GM19324 (cell line): ENCODE results near the gene LMF1.

Experiments
- ATAC-seq: cut with Tn5 transposase; IDR thresholded peaks from one replicate; pipeline ENCODE4 v1.9.1; 2021; ENCODE audit warnings: mild to moderate bottlenecking, moderate library complexity; ENCODE audit not compliant: unreplicated experiment, low FRiP score

LMF1 gene

DNA sequence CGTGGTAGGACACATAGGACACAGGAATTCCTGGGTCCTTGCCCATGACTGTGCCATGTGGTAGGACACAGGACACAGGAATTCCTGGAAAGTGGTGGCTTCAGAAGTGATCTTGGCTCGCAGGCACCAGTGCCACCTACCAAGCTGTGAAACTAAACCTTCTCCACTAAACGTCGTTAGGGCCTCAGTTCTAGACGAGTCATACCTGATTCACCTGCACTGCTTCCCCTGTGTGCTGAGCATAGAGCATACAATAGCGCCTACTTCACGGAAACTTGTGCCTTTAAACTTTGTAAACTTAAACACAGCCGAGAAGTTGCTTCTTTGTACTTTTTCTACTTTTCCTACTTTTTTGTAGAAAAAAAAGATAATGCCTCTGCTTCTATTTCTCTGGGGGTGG lies 15.6 kb upstream of the LMF1 start:
- ATAC-seq: no peak

DNA sequence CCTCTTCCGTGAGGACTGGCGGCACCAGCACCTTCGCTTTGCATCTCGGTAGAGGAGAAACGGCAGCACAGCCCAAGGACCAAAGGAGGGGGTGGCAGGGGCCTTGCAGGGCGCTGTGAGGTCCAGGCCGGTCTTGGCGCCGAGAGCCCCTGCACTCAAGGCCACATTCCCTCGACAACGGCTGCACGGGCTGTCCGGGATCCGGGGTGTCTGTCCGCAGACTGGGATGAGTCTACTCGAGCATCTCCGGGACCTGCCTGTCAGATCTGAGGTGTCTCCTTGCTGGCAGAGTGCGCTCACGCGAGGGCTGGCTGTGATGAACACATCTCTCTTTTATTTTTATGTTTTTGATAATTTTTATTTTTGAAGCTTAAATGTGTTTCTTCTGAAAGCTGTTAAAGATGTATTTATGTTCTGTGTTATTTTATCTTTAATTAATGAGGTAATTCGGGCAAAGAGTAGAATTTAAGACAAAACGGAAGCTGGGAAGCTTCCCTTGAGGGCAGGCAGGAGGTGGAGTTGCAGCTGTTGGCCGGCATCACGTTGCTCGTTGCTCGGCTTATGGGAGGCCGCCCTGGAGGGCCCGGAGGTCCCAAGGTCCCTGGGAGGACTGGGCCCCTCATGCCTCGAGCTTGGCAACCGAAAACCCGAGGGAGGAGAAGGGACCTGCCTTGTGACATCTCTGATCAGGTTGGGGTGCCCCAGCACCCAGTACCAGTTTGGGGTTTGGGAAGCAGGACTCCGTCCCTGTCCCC lies 15.0 kb upstream of the LMF1 start:
- no peak for ATAC-seq

DNA sequence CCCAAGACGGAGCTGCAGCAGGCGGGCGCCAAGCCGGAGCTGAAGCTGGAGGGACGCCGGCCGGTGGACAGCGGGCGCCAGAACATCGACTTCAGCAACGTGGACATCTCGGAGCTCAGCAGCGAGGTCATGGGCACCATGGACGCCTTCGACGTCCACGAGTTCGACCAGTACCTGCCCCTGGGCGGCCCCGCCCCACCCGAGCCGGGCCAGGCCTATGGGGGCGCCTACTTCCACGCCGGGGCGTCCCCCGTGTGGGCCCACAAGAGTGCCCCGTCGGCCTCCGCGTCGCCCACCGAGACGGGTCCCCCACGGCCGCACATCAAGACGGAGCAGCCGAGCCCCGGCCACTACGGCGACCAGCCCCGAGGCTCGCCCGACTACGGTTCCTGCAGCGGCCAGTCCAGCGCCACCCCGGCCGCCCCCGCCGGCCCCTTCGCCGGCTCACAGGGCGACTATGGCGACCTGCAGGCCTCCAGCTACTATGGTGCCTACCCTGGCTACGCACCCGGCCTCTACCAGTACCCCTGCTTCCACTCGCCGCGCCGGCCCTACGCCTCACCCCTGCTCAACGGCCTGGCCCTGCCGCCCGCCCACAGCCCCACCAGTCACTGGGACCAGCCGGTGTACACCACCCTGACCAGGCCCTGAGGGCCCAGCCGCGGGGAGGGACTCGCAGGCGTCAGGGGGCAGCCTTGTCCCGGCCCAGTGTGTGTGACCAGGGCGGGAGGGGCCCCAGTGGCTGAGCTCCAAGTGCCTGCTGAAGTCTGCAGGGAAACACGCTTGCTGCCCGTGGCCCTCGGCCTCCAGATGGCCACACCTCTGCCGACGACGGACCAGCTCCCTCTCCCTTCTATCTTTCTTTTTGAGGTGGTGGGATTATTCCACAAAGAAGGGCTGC lies 14.2 kb upstream of the LMF1 start:
- ATAC-seq: no peak

DNA sequence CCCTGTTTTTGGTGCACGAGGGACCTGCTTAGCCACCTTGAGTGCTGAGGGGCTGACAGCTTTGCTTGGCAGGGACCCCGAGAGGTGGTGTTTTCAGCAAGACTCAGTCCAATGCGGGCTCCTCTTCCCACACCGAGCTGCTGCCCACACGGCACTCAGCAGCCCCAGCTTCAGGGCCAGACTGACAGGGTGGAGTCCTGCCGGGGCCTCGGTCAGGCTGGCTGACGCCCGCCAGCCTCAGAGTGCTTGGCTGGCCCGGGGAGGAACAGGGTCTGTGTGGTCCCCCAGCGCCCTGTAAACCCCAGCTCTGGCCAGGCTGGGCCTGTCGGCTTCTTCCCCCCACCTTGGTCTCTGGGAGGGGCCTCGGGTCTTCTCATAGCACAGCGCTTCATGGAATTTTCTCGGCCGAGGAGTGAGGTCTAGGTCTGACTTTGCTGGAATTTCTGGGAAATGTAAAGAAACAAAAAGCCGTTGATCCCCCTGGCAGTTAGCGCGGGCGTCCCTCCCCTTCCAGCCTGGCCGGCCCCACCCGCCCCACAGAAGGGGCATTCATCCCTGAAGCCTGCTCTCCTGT lies 13.4 kb upstream of the LMF1 start:
- ATAC-seq: no peak

DNA sequence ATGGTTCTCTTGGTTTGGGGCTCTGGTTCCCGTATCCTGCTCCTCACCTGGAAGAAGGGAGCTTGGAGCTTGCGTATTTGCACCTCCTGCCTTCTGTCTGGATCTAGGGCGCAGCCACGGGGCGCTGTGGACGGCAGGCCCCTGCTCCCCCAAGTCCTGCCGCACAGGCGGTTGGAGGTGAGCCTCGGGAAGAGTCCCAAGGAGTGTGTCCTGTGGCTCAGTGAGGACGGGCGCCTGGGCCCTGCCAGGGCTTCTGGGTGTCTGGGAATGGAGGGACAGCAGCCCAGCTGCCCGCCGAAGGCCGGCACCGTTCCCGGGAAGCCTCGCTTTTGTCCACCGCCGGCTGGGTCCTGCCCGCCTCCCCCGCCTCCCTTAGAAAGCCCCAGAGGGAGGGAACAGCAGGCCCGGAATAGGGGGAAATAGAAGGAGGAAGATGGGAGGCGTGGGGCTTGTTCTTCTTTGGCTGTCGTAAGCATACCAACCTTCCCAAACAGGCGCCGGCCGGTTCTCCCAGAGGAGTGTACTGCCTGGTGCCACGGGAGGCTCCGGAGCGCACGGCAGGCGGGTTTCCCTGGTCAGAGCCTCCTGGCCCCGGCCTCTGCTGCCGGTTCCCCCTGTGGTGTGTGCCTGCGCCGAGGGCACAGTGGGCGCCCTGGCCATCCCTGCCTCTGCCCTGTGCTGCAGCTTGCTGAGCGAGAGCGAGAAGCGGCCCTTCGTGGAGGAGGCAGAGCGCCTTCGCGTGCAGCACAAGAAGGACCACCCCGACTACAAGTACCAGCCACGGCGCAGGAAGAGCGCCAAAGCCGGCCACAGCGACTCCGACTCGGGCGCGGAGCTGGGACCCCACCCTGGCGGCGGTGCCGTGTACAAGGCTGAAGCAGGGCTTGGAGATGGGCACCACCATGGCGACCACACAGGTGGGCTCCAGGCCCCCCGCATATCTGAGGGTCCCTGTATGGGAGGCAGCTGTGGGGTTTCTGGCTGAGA lies 12.6 kb upstream of the LMF1 start:
- no peak for ATAC-seq

DNA sequence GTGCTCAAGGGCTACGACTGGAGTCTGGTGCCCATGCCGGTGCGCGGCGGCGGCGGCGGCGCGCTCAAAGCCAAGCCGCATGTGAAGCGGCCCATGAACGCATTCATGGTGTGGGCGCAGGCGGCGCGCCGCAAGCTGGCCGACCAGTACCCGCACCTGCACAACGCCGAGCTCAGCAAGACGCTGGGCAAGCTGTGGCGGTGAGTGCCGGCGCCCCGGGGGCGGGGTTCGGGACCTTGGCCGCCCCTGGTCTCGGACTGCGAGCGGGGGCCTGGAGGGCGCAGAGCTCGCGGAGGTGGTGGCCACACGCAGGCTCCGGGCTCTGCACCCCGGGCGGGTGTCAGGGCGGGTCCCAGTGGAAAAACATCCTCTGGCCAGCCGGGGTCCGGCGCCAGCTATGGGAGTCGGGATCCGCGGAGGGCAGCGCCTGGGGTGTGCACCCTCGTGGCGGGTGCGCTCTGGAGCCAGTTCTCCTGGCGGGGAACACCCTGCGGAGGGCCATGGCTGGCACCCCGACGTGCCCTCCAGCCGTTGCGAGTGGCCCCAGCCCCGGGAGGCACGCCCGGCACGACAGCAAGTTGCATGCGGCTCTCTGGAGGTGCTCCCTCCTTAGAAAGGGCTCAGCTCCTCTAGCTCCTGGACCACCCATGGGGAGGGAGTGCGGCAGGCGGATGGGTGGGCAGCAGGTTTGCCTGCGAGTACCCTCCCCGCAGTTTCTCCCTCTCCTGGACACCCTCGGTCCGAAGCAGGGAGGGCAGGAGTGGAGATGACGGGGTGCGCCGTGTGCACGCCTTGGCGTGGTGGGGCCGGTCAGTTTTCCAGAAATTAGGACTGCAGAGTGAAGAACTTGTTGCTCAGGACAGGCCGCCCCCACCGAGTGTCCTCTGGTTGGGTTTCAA lies 11.6 kb upstream of the LMF1 start:
- ATAC-seq: no peak

DNA sequence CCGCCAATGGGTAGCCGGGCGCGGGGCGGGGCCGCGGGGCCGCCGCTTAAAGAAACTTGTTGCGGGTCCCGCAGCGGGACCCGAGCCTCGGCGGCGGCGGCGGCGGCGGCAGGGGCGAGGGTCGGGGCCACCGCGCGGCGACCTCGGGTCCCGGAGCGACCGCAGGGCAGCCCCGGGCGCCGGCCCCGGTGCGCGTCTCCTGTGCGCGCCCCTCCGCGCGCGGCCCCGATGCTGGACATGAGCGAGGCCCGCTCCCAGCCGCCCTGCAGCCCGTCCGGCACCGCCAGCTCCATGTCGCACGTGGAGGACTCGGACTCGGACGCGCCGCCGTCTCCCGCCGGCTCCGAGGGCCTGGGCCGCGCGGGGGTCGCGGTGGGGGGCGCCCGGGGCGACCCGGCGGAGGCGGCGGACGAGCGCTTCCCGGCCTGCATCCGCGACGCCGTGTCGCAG lies 10.9 kb upstream of the LMF1 start, which contains the start of gene SOX8:
TSS of gene SOX8 (plus strand) at position 76 of the 450 bp plus-strand sequence. CDS start at position 229, 153 bp downstream.
- ATAC-seq: no peak

DNA sequence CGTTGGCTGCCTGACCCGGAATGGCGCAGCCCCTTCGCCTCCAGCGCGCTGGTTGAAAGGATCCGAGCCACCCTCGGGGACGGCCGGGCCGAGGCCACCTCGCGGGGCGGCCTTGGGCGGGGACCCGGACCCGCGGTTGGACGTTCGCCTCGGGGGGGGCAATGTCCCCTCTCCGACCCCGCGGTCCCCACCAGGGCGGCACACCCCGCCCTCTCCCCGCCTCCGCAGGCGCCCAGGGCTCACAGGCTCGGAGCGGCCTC lies 9.7 kb upstream of the LMF1 start:
- no peak for ATAC-seq

DNA sequence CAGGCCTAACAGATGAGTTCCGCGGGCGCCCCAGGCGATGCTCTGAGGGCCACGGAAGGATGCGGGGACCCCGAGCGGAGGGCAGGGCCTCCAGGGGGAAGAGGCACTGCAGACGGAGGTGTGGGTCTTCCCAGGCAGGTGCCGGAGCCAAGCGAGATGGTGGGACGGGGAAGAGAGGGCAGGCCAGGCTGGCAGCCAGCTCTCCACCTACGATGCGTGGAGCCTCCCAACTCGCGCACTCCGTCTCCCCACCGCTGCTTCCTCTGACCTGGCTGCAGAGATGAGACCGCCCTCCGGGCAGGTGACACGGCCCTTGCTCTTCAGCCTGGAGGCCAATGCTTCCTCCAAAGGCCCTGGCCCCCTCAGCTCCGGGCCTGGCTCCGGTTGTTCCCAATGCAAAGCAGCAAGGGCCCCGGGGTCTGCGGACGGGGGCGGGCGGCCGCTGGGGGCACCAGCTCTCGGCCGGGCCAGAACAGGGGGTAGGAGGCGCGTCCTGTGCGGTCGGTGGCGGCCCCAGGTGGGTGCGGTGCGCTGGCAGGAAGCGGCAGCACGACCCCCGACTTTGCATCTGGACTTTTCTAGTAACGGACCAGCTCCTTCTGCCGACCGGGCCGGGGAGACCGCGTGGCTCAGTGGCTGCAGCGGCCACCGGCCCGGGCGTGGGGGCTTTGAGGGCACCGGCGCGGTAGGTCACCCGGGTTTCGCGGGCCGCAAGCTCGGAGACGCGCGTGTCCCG lies 9.2 kb upstream of the LMF1 start:
- no peak for ATAC-seq

DNA sequence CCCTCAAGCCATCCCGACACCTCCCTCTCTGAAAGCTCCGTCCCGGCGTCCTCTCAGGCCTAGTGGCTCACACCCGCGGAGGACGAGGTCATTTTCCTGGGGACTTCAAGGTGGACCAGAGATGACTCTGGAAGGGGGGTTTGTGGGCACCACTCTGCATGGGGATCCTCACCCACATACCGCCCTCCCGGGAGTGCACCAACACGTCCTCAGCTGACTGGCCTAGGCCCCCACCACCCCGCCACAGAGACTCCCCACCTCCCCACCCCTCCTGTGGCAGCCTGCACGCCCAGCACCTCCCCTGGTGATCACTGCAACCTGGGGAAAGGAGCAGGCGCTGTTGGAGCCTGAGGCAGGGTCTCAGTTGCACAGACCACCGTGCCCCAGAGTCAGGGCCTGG lies 8.4 kb upstream of the LMF1 start:
- no peak for ATAC-seq

DNA sequence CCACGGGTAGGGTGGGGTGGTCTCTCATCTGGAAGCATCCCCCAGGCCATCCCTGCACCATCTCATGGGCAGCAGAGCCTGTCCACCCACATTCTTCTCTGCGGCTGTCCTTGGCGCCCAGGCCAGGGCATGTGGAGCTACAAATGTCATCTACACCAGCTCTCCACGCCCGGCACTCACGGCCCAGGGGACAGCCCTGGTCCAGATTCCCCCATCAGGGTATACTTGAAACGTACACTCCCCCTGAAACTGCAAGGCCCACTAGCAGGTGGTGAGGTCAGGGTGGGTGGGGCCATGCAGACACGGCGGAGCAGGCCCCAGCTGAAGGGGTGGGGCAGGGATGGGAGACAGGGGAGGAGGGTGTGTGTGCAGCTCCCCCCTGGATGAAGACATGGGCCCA lies 7.6 kb upstream of the LMF1 start:
- ATAC-seq: no peak

DNA sequence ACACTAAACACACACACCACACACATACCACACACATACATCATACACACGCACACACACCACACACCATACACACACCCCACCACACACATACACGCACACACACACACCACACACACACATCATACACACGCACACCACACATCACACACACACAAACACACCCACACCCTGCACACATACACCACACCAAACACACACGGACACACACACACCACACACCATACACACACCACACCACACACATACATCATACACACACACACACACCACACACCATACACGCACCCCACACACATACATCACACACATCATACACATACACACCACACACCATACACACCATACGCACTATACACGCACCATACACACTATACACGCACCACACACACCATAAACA lies 7.1 kb upstream of the LMF1 start:
- ATAC-seq: no peak

DNA sequence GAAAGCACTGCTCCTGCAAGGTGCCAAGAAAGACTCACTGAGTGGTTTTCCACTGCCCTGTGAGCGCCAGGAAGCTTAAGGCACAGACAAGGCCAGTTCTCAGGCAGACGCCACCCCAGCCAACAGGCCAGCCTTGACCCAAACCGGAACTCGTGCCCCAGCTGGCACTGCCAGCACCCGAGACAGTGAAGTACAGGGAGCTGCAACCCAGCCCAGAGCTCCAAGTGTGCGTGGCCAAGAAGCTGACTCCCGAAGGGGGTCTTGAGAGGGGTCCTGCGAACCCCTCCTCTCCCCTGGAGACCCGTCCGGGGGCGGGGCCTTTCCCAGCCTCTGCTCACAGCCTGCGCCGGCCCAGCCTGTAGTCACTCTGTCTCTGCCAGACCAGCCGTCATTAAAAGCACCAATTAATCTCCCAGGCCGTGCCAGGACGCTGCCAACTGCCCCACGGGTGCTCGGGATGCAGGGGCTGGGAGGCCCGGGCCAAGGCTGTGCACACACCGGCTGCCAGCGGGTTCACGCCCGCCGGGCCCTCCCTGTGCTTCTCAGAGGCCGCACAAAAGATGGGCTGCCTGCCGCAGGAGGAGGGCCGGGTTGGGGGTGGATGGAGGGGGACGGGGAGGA lies 6.4 kb upstream of the LMF1 start:
- ATAC-seq: no peak

DNA sequence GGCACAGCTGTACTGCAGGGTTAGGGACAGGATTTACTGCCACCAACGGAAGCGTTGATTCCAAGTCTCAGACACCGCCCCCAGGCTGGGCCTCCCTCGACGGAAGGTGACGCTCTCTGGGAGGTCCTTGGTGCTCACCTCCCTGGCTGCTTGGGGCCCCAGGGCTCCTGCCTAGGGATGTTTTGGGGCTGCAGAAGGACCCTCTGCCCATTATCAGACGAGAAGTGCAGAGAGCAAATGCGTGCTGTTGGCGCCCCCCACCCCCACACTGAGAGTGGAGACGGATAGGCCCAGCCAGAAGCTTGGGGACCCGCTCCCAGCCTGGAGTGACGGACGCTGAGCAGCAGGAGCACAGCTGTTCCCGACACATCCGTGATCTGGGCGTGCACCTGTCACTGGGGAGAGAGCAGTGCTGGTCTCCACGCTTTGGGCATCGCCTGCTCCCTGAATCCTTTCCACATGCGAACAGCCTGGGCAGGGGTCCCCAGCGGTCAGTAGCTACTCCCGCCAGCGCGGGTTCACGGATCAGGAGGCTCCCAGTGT lies 5.7 kb upstream of the LMF1 start:
- no peak for ATAC-seq

DNA sequence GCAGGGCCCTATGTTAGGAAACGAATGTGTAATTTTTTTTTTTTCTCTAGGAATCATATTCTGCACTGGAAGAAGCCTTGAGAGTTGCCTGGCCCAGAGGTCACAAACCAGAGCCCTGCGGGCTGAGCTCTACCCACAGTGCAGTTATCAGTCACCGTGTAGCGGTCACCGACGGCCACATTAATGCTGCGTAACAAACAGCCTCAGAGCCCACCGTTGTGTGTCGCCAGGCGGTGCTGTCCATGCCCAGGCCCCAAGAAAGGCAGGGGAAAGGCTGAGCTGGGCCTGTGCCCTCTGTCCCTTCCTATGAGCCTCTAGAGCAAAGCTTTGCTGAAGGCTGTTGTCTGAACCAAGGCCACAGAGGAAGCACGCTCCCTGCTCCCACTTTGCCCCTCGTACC lies 4.5 kb upstream of the LMF1 start:
- no peak for ATAC-seq

DNA sequence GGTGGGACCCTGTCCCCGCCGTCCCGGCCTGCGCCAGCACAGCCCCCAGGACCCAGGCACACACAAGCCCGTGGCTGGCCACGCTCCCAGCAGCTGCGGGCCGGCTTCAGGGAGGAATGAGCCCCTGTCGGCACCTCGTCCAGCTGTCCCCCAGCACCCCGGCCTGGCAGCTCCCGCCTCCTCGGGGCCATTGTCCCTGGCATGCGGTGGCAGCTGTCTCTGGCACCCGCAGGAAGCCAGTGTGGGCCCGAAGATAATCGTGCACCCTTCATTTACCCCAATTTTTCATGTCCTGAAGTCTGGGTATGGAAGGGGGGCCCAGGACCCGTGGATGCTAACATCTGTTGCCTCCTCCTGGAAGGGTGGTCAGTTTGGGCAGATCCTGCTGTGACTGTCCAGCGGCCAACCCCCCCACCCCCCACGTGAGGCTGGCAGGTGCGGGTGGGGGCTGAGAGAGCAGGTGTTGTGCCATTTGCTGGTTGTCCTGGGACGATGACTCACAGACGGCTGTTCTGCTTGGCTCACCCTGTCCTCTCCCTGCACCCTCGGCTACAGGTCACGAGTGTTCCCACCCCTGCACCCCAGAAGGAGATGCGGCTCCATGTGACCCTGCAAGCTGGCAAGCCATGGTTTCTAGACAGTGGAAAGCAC lies 4.0 kb upstream of the LMF1 start:
- no peak for ATAC-seq

DNA sequence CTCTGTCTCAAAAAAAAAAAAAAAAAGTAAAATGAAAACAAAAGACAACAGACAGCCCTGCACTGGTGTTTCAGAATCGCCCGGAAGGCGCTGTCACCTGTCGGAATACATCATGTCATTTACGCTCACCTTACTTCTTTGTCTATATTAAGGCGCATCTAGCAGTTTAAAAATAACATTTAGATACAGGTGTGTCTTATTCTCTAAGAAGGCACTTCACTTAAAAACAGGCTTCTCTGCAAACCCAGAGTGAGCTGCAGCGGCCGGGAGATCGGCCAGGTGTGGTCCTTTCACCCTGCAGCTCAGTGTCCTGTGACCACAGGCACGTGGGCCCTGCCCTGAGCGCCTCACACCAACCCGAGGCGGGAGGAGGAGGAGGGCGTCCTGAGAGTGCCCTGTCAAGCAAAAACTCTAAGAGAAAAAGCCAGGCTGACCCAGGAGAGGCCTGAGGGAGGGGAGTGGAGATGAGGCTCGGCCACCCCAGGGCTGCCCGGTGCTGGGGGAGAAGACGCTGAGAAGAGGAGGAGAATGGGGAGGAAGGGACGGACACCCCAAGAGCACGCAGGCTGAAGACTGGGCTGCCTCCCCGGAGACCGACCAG lies 3.3 kb upstream of the LMF1 start:
- ATAC-seq: no peak
